GM13977 (cell line): ENCODE measurements around the gene STH.

Source experiments
- DNase-seq: peaks from one replicate; pipeline ENCODE4 v3.0.0; 2012; ENCODE audit warnings: low spot score
- in situ Hi-C: fragments of 300-500 bp; cut with MboI; formaldehyde crosslinking; loops from one replicate; pipeline ENCODE4 v1.12.0; 2022; ENCODE audit warnings: low sequenced_read_pairs, low pct_unique_long_range_greater_than_20kb, mixed read lengths, inconsistent platforms; ENCODE audit not compliant: unreplicated experiment
- TF ChIP-seq, protein P1 (sequence below): IDR thresholded peaks from 2 replicates; pipeline ENCODE4 v1.5.1; 2012; ENCODE audit warnings: mild to moderate bottlenecking, control low read depth; ENCODE audit not compliant: insufficient read depth; ENCODE audit errors: extremely low read depth, missing control alignments

The STH gene

DNA sequence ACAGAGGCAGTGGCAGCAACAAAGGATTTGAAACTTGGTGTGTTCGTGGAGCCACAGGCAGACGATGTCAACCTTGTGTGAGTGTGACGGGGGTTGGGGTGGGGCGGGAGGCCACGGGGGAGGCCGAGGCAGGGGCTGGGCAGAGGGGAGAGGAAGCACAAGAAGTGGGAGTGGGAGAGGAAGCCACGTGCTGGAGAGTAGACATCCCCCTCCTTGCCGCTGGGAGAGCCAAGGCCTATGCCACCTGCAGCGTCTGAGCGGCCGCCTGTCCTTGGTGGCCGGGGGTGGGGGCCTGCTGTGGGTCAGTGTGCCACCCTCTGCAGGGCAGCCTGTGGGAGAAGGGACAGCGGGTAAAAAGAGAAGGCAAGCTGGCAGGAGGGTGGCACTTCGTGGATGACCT lies 25.5 kb downstream of the STH start:
- in situ Hi-C loops: no loop called here
- DNase-seq: no peak
- TF ChIP-seq, protein P1, sequence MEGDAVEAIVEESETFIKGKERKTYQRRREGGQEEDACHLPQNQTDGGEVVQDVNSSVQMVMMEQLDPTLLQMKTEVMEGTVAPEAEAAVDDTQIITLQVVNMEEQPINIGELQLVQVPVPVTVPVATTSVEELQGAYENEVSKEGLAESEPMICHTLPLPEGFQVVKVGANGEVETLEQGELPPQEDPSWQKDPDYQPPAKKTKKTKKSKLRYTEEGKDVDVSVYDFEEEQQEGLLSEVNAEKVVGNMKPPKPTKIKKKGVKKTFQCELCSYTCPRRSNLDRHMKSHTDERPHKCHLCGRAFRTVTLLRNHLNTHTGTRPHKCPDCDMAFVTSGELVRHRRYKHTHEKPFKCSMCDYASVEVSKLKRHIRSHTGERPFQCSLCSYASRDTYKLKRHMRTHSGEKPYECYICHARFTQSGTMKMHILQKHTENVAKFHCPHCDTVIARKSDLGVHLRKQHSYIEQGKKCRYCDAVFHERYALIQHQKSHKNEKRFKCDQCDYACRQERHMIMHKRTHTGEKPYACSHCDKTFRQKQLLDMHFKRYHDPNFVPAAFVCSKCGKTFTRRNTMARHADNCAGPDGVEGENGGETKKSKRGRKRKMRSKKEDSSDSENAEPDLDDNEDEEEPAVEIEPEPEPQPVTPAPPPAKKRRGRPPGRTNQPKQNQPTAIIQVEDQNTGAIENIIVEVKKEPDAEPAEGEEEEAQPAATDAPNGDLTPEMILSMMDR: no peak

DNA sequence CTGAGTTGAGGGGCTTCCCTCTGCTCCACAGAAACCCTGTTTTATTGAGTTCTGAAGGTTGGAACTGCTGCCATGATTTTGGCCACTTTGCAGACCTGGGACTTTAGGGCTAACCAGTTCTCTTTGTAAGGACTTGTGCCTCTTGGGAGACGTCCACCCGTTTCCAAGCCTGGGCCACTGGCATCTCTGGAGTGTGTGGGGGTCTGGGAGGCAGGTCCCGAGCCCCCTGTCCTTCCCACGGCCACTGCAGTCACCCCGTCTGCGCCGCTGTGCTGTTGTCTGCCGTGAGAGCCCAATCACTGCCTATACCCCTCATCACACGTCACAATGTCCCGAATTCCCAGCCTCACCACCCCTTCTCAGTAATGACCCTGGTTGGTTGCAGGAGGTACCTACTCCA lies 26.0 kb downstream of the STH start:
- TF ChIP-seq, protein P1: no peak
- in situ Hi-C loops: no loop called here
- no peak for DNase-seq

DNA sequence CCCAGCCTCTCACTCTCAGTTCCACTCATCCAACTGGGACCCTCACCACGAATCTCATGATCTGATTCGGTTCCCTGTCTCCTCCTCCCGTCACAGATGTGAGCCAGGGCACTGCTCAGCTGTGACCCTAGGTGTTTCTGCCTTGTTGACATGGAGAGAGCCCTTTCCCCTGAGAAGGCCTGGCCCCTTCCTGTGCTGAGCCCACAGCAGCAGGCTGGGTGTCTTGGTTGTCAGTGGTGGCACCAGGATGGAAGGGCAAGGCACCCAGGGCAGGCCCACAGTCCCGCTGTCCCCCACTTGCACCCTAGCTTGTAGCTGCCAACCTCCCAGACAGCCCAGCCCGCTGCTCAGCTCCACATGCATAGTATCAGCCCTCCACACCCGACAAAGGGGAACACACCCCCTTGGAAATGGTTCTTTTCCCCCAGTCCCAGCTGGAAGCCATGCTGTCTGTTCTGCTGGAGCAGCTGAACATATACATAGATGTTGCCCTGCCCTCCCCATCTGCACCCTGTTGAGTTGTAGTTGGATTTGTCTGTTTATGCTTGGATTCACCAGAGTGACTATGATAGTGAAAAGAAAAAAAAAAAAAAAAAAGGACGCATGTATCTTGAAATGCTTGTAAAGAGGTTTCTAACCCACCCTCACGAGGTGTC lies 26.6 kb downstream of the STH start:
- no peak for DNase-seq
- TF ChIP-seq, protein P1: no peak
- in situ Hi-C loops: no loop called here

DNA sequence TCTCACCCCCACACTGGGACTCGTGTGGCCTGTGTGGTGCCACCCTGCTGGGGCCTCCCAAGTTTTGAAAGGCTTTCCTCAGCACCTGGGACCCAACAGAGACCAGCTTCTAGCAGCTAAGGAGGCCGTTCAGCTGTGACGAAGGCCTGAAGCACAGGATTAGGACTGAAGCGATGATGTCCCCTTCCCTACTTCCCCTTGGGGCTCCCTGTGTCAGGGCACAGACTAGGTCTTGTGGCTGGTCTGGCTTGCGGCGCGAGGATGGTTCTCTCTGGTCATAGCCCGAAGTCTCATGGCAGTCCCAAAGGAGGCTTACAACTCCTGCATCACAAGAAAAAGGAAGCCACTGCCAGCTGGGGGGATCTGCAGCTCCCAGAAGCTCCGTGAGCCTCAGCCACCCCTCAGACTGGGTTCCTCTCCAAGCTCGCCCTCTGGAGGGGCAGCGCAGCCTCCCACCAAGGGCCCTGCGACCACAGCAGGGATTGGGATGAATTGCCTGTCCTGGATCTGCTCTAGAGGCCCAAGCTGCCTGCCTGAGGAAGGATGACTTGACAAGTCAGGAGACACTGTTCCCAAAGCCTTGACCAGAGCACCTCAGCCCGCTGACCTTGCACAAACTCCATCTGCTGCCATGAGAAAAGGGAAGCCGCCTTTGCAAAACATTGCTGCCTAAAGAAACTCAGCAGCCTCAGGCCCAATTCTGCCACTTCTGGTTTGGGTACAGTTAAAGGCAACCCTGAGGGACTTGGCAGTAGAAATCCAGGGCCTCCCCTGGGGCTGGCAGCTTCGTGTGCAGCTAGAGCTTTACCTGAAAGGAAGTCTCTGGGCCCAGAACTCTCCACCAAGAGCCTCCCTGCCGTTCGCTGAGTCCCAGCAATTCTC lies 27.4 kb downstream of the STH start:
- TF ChIP-seq, protein P1: no peak
- in situ Hi-C loops: no loop called here
- no peak for DNase-seq

DNA sequence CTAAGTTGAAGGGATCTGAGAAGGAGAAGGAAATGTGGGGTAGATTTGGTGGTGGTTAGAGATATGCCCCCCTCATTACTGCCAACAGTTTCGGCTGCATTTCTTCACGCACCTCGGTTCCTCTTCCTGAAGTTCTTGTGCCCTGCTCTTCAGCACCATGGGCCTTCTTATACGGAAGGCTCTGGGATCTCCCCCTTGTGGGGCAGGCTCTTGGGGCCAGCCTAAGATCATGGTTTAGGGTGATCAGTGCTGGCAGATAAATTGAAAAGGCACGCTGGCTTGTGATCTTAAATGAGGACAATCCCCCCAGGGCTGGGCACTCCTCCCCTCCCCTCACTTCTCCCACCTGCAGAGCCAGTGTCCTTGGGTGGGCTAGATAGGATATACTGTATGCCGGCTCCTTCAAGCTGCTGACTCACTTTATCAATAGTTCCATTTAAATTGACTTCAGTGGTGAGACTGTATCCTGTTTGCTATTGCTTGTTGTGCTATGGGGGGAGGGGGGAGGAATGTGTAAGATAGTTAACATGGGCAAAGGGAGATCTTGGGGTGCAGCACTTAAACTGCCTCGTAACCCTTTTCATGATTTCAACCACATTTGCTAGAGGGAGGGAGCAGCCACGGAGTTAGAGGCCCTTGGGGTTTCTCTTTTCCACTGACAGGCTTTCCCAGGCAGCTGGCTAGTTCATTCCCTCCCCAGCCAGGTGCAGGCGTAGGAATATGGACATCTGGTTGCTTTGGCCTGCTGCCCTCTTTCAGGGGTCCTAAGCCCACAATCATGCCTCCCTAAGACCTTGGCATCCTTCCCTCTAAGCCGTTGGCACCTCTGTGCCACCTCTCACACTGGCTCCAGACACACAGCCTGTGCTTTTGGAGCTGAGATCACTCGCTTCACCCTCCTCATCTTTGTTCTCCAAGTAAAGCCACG lies 28.3 kb downstream of the STH start:
- TF ChIP-seq, protein P1: no peak
- in situ Hi-C loops: no loop called here
- DNase-seq: no peak

DNA sequence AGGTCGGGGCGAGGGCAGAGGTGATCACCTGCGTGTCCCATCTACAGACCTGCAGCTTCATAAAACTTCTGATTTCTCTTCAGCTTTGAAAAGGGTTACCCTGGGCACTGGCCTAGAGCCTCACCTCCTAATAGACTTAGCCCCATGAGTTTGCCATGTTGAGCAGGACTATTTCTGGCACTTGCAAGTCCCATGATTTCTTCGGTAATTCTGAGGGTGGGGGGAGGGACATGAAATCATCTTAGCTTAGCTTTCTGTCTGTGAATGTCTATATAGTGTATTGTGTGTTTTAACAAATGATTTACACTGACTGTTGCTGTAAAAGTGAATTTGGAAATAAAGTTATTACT lies 28.9 kb downstream of the STH start:
- no peak for DNase-seq
- TF ChIP-seq, protein P1: no peak
- in situ Hi-C loops: no loop called here
